Thymus (tissue), 11 donors: ENCODE data around the gene ZNF599. TPM values are rescaled to one million over a fixed set of nuclear protein-coding genes. Genes with fewer than 3 reads are reported as not detected.
A peak's percentile ranks its signal among the peaks of the same experiment; 100 is the strongest.

Experiments used
- DNase-seq, 9 donors: peaks; one replicate each; pipeline ENCODE4 v3.0.0-alpha.2; 2013; ENCODE audit warnings: low spot score in 9 of 9, low read depth in 6 of 9, missing footprints in 1 of 9
- H3K27ac ChIP-seq, 2 donors: one replicate each; pipeline ENCODE4 v1.5.1; 2013; ENCODE audit warnings: control low read depth in 1 of 2, low read depth in 1 of 2, low read length in 1 of 2, mild to moderate bottlenecking in 1 of 2, moderate library complexity in 1 of 2
- H3K27me3 ChIP-seq, 2 donors: one replicate each; pipeline ENCODE4 v1.5.1; 2013; ENCODE audit warnings: low read length in 1 of 2; ENCODE audit not compliant: control insufficient read depth in 2 of 2, insufficient read depth in 1 of 2
- H3K36me3 ChIP-seq, 2 donors: one replicate each; pipeline ENCODE4 v1.5.1; 2013; ENCODE audit warnings: low read length in 1 of 2, mild to moderate bottlenecking in 1 of 2, moderate library complexity in 1 of 2; ENCODE audit not compliant: control insufficient read depth in 2 of 2, insufficient read depth in 2 of 2
- H3K4me1 ChIP-seq, 2 donors: one replicate each; pipeline ENCODE4 v1.5.1; 2013; ENCODE audit warnings: low read length in 2 of 2; ENCODE audit not compliant: control insufficient read depth in 2 of 2, insufficient read depth in 2 of 2
- H3K4me3 ChIP-seq, 2 donors: one replicate each; pipeline ENCODE4 v1.5.1; 2013; ENCODE audit warnings: low read length in 2 of 2, control low read depth in 1 of 2, mild to moderate bottlenecking in 1 of 2
- H3K9me3 ChIP-seq, 2 donors: one replicate each; pipeline ENCODE4 v1.5.1; 2013; ENCODE audit warnings: low read length in 1 of 2, mild to moderate bottlenecking in 1 of 2; ENCODE audit not compliant: control insufficient read depth in 2 of 2, insufficient read depth in 1 of 2
- WGBS: extraction: QIAGEN DNeasy Blood & Tissue Kit; methylation state at CpG from one replicate; pipeline ENCODE4 v1.1.7; 2013; 5-methylcytosine and 5-hydroxymethylcytosine counted together
- polyA plus RNA-seq: library from polyadenylated mRNA; stranded (reverse); fragments of 200-250 nt; gene quantifications from one replicate; pipeline ENCODE4 v1.2.3, GENCODE V29; 2013
- total RNA-seq: library from RNA; stranded (reverse); fragments of 120-200 nt; gene quantifications from one replicate; pipeline ENCODE4 v1.2.4, GENCODE V29; 2013
- donor health status: healthy.

The ZNF599 gene
- total and polyA plus RNA-seq, 2 donors: 7.7 to 9.5 TPM

GRCh38 chr19:34732612-34733211, 40.3 kb downstream of the ZNF599 start:
- peak overlapping the region; percentile 69 to 77 for H3K4me3 ChIP-seq
- no peak for DNase-seq
- no peak overlapping the region for H3K27ac ChIP-seq
- peaks cover 5 to 6% of the 10 kb centered on the region in 2 donors for H3K36me3 ChIP-seq
- peaks cover 5 to 11% of the 10 kb centered on the region in 2 donors for H3K4me1 ChIP-seq
- H3K27me3 ChIP-seq: no peaks in the 10 kb centered on the region
- H3K9me3 ChIP-seq: no peaks in the 10 kb centered on the region
- WGBS: 36% methylated on average over 15 of the region's 15 CpGs

- H3K27me3 ChIP-seq: no peaks in the 10 kb centered on the region
- no peak overlapping the region for H3K27ac ChIP-seq
- H3K4me3 ChIP-seq: no peak overlapping the region
- H3K36me3 ChIP-seq: peaks cover 5 to 6% of the 10 kb centered on the region in 2 donors
- H3K4me1 ChIP-seq: peaks cover 5 to 11% of the 10 kb centered on the region in 2 donors
- no peak for DNase-seq
- 83% methylated on average over 7 of the region's 7 CpGs for WGBS
- H3K9me3 ChIP-seq: no peaks in the 10 kb centered on the region
These were observed 41.1 kb downstream of the ZNF599 start for GRCh38 chr19:34731964-34732363.

GRCh38 chr19:34731019-34731829, 41.8 kb downstream of the ZNF599 start:
- Histone ChIP-seq H3K27me3 (no peaks in the 10 kb centered on the region), H3K27ac (no peak overlapping the region), H3K4me3 (no peak overlapping the region), H3K36me3 (peaks cover 5 to 6% of the 10 kb centered on the region in 2 donors), H3K9me3 (no peaks in the 10 kb centered on the region), H3K4me1 (peaks cover 5 to 11% of the 10 kb centered on the region in 2 donors)
- DNase-seq: no peak
- WGBS: 95% methylated on average over 11 of the region's 11 CpGs

DNA sequence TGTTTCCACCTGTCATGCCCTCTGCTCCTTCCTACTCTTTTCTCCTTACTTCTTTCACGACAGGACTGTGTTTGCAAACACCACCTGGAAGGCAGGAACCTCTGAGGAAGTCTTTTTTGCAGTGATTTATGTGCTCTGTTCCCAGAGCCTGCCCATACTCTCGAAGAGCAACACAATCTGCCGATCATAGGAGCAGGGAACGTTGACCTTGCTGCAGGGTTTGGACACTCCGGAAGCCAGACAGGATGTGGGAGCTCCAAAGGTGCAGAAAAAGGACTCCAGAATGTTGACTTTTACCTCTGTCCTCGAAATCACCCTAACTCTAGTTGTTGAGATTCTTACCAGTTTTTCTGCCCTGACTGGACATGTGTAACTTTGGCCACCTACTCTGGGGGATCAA, 47.6 kb downstream of the ZNF599 start:
- H3K36me3 ChIP-seq: no peaks in the 10 kb centered on the region
- no peak overlapping the region for H3K4me3 ChIP-seq
- no peaks in the 10 kb centered on the region for H3K4me1 ChIP-seq
- H3K27me3 ChIP-seq: no peaks in the 10 kb centered on the region
- WGBS: 46% methylated on average over 6 of the region's 6 CpGs
- no peaks in the 10 kb centered on the region for H3K9me3 ChIP-seq
- no peak for DNase-seq
- H3K27ac ChIP-seq: no peak overlapping the region

- H3K4me1 ChIP-seq: no peaks in the 10 kb centered on the region
- no peak overlapping the region for H3K4me3 ChIP-seq
- WGBS: 72% methylated on average over 11 of the region's 11 CpGs
- no peaks in the 10 kb centered on the region for H3K9me3 ChIP-seq
- no peak for DNase-seq
- no peak overlapping the region for H3K27ac ChIP-seq
- H3K27me3 ChIP-seq: no peaks in the 10 kb centered on the region
- H3K36me3 ChIP-seq: no peaks in the 10 kb centered on the region
These were observed 50.7 kb downstream of the ZNF599 start for GRCh38 chr19:34722353-34722752.

GRCh38 chr19:34715357-34715756, 57.7 kb downstream of the ZNF599 start:
- no peak overlapping the region for H3K27ac ChIP-seq
- no peaks in the 10 kb centered on the region for H3K4me1 ChIP-seq
- no peak for DNase-seq
- no peak overlapping the region for H3K4me3 ChIP-seq
- no peaks in the 10 kb centered on the region for H3K27me3 ChIP-seq
- H3K36me3 ChIP-seq: no peaks in the 10 kb centered on the region
- peaks cover 1 to 8% of the 10 kb centered on the region in 2 donors for H3K9me3 ChIP-seq

GRCh38 chr19:34713262-34713637, 59.8 kb downstream of the ZNF599 start:
- Histone ChIP-seq H3K4me3 (no peak overlapping the region), H3K36me3 (no peaks in the 10 kb centered on the region)
- 88% methylated on average over 2 of the region's 2 CpGs for WGBS

GRCh38 chr19:34712395-34713261, 60.4 kb downstream of the ZNF599 start:
- no peak overlapping the region for H3K4me3 ChIP-seq
- no peaks in the 10 kb centered on the region for H3K36me3 ChIP-seq
- peaks cover 1 to 10% of the 10 kb centered on the region in 2 donors for H3K9me3 ChIP-seq
- 41% methylated on average over 11 of the region's 11 CpGs for WGBS
- no peaks in the 10 kb centered on the region for H3K4me1 ChIP-seq
- no peaks in the 10 kb centered on the region for H3K27me3 ChIP-seq
- DNase-seq: peak; percentile 19 to 68 (median 42)
- H3K27ac ChIP-seq: no peak overlapping the region

More at GRCh38 chr19:34713262-34713637, 59.8 kb downstream of the ZNF599 start:
- DNase-seq: peak in 1 of 9 donors; percentile 22
- Histone ChIP-seq H3K27ac (no peak overlapping the region), H3K4me1 (no peaks in the 10 kb centered on the region), H3K9me3 (peaks cover 1 to 8% of the 10 kb centered on the region in 2 donors), H3K27me3 (no peaks in the 10 kb centered on the region)

- DNase-seq: no peak
- peaks cover 1 to 12% of the 10 kb centered on the region in 2 donors for H3K9me3 ChIP-seq
- no peak overlapping the region for H3K27ac ChIP-seq
- H3K27me3 ChIP-seq: no peaks in the 10 kb centered on the region
- H3K36me3 ChIP-seq: no peaks in the 10 kb centered on the region
- WGBS: 70% methylated on average over 6 of the region's 6 CpGs
- no peaks in the 10 kb centered on the region for H3K4me1 ChIP-seq
- no peak overlapping the region for H3K4me3 ChIP-seq
These were observed 61.1 kb downstream of the ZNF599 start for GRCh38 chr19:34711890-34712289.
